ENCODE results near the gene PGLYRP2. TPM values are rescaled to one million over a fixed set of nuclear protein-coding genes. Genes with fewer than 3 reads are reported as not detected.

Gene PGLYRP2
- total and polyA plus RNA-seq, 2 of the 13 experiments (the other 11 are each of a cell fraction or from before 2014, with no cell fraction given): 0.04 to 1.0 TPM

GRCh38 chr19:15449620-15450527 is 29.4 kb downstream of the PGLYRP2 start, which contains the start of gene WIZ (continued):
- TF ChIP-seq HCFC1 (IDR thresholded peaks at IDR 0.05; ENCODE audit: low read depth, low read length) (peak; percentile 75), BHLHE40 (IDR thresholded peaks at IDR 0.05; ENCODE audit: low read length) (no peak), PBX2 (CRISPR knock-in tag; IDR thresholded peaks at IDR 0.05) (no peak), IRX3 (CRISPR knock-in tag; IDR thresholded peaks at IDR 0.05; ENCODE audit: borderline replicate concordance, low read depth) (no peak), IRF1 (CRISPR knock-in tag; IDR thresholded peaks at IDR 0.05; ENCODE audit: low read depth) (no peak), EZH2 (conservative IDR thresholded peaks at IDR 0.05; ENCODE audit: low read depth, low read length) (no peak), ZNF264 (CRISPR knock-in tag; IDR thresholded peaks at IDR 0.05) (no peak), SNAPC2 (CRISPR knock-in tag; IDR thresholded peaks at IDR 0.05) (no peak), DNMT3B (CRISPR knock-in tag; conservative IDR thresholded peaks at IDR 0.05) (no peak), SRSF4 (IDR thresholded peaks at IDR 0.05; ENCODE audit: low read depth, low read length, poor library complexity, severe bottlenecking) (no peak), GMEB1 (CRISPR knock-in tag; IDR thresholded peaks at IDR 0.05; ENCODE audit: borderline replicate concordance) (no peak), ZNF30 (CRISPR knock-in tag; IDR thresholded peaks at IDR 0.05) (no peak)
- TF ChIP-seq, protein P1, sequence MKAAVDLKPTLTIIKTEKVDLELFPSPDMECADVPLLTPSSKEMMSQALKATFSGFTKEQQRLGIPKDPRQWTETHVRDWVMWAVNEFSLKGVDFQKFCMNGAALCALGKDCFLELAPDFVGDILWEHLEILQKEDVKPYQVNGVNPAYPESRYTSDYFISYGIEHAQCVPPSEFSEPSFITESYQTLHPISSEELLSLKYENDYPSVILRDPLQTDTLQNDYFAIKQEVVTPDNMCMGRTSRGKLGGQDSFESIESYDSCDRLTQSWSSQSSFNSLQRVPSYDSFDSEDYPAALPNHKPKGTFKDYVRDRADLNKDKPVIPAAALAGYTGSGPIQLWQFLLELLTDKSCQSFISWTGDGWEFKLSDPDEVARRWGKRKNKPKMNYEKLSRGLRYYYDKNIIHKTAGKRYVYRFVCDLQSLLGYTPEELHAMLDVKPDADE (CRISPR knock-in tag; IDR thresholded peaks at IDR 0.05): no peak
- TF ChIP-seq, protein P2, sequence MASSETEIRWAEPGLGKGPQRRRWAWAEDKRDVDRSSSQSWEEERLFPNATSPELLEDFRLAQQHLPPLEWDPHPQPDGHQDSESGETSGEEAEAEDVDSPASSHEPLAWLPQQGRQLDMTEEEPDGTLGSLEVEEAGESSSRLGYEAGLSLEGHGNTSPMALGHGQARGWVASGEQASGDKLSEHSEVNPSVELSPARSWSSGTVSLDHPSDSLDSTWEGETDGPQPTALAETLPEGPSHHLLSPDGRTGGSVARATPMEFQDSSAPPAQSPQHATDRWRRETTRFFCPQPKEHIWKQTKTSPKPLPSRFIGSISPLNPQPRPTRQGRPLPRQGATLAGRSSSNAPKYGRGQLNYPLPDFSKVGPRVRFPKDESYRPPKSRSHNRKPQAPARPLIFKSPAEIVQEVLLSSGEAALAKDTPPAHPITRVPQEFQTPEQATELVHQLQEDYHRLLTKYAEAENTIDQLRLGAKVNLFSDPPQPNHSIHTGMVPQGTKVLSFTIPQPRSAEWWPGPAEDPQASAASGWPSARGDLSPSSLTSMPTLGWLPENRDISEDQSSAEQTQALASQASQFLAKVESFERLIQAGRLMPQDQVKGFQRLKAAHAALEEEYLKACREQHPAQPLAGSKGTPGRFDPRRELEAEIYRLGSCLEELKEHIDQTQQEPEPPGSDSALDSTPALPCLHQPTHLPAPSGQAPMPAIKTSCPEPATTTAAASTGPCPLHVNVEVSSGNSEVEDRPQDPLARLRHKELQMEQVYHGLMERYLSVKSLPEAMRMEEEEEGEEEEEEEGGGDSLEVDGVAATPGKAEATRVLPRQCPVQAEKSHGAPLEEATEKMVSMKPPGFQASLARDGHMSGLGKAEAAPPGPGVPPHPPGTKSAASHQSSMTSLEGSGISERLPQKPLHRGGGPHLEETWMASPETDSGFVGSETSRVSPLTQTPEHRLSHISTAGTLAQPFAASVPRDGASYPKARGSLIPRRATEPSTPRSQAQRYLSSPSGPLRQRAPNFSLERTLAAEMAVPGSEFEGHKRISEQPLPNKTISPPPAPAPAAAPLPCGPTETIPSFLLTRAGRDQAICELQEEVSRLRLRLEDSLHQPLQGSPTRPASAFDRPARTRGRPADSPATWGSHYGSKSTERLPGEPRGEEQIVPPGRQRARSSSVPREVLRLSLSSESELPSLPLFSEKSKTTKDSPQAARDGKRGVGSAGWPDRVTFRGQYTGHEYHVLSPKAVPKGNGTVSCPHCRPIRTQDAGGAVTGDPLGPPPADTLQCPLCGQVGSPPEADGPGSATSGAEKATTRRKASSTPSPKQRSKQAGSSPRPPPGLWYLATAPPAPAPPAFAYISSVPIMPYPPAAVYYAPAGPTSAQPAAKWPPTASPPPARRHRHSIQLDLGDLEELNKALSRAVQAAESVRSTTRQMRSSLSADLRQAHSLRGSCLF (CRISPR knock-in tag; IDR thresholded peaks at IDR 0.05; ENCODE audit: borderline replicate concordance): no peak
- TF ChIP-seq, protein P3, sequence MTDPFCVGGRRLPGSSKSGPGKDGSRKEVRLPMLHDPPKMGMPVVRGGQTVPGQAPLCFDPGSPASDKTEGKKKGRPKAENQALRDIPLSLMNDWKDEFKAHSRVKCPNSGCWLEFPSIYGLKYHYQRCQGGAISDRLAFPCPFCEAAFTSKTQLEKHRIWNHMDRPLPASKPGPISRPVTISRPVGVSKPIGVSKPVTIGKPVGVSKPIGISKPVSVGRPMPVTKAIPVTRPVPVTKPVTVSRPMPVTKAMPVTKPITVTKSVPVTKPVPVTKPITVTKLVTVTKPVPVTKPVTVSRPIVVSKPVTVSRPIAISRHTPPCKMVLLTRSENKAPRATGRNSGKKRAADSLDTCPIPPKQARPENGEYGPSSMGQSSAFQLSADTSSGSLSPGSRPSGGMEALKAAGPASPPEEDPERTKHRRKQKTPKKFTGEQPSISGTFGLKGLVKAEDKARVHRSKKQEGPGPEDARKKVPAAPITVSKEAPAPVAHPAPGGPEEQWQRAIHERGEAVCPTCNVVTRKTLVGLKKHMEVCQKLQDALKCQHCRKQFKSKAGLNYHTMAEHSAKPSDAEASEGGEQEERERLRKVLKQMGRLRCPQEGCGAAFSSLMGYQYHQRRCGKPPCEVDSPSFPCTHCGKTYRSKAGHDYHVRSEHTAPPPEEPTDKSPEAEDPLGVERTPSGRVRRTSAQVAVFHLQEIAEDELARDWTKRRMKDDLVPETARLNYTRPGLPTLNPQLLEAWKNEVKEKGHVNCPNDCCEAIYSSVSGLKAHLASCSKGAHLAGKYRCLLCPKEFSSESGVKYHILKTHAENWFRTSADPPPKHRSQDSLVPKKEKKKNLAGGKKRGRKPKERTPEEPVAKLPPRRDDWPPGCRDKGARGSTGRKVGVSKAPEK (CRISPR knock-in tag; IDR thresholded peaks at IDR 0.05; ENCODE audit: borderline replicate concordance): no peak
